H1 (cell line): ENCODE measurements around the gene MANSC4. TPM values are rescaled to one million over a fixed set of nuclear protein-coding genes. Genes with fewer than 3 reads are reported as not detected.

Experiments used
- CTCF ChIA-PET: fragments of 300-600 bp; sonication (Branson Sonifier 250); formaldehyde crosslinking; loops from one replicate; lab custom pipeline; 2021; ENCODE audit not compliant: partially characterized antibody; lab: Charles Lee
- POLR2A ChIA-PET: fragments of 300-600 bp; sonication (Branson Sonifier 250); formaldehyde crosslinking; loops from one replicate; lab custom pipeline; 2021; ENCODE audit warnings: inconsistent platforms; ENCODE audit not compliant: partially characterized antibody; lab: Charles Lee
- DNase-seq, 2 experiments: peaks; one replicate each; pipeline versions ENCODE4 v3.0.0 to v3.0.0-alpha.2; 2010 to 2022; ENCODE audit warnings: low spot score in 2 of 2, low read depth in 1 of 2, mixed read lengths in 1 of 2
- FAIRE-seq: peaks from 2 replicates; lab custom pipeline; 2011; peaks lifted over from hg19 to GRCh38; lab: Jason Lieb, UNC
- H2AFZ ChIP-seq: 2 replicates; pipeline ENCODE4 v1.8.1; 2012; ENCODE audit warnings: low read length, inconsistent platforms
- H2AK5ac ChIP-seq: 2 replicates; pipeline ENCODE4 v1.6.1; 2013; ENCODE audit warnings: low read depth, low read length
- H2BK120ac ChIP-seq: replicated peaks from 2 replicates; pipeline ENCODE3; 2013; ENCODE audit warnings: low read depth, low read length, inconsistent platforms
- H2BK12ac ChIP-seq: 2 replicates; pipeline ENCODE4 v1.6.1; 2013; ENCODE audit warnings: low read depth, low read length
- H2BK15ac ChIP-seq: 2 replicates; pipeline ENCODE4 v1.6.1; 2013; ENCODE audit warnings: low read length
- H2BK20ac ChIP-seq: 2 replicates; pipeline ENCODE4 v1.6.1; 2013; ENCODE audit warnings: low read length
- H2BK5ac ChIP-seq: 2 replicates; pipeline ENCODE4 v1.6.1; 2013; ENCODE audit warnings: low read depth, low read length
- H3K14ac ChIP-seq: 2 replicates; pipeline ENCODE4 v1.6.1; 2013; ENCODE audit warnings: inconsistent platforms; ENCODE audit not compliant: insufficient read length
- H3K18ac ChIP-seq: 2 replicates; pipeline ENCODE4 v1.6.1; 2013; ENCODE audit warnings: low read length; ENCODE audit errors: extremely low read depth
- H3K23ac ChIP-seq: 2 replicates; pipeline ENCODE4 v1.6.1; 2013; ENCODE audit warnings: inconsistent platforms; ENCODE audit not compliant: insufficient read length
- H3K23me2 ChIP-seq: 2 replicates; pipeline ENCODE4 v1.6.1; 2013; ENCODE audit warnings: low read depth, low read length
- H3K27ac ChIP-seq: 2 replicates; pipeline ENCODE4 v1.6.1; 2011; ENCODE audit warnings: low read depth, low read length, inconsistent platforms
- H3K27me3 ChIP-seq, 4 experiments: replicated peaks in 1 of 4; 1 replicate in 1 of 4; 2 replicates in 3 of 4; pipeline versions ENCODE4 v1.6.1 to v1.8.1; 2011 to 2013; ENCODE audit warnings: low read length in 3 of 4, mild to moderate bottlenecking in 3 of 4, inconsistent platforms in 2 of 4, mixed read lengths in 2 of 4, moderate library complexity in 1 of 4; ENCODE audit not compliant: control insufficient read depth in 3 of 4, insufficient read depth in 3 of 4; ENCODE audit errors: extremely low read depth in 1 of 4
- H3K36me3 ChIP-seq, 4 experiments: 2 replicates each; pipeline versions ENCODE4 v1.6.1 to v1.8.1; 2011 to 2013; ENCODE audit warnings: mild to moderate bottlenecking in 4 of 4, low read length in 3 of 4, moderate library complexity in 2 of 4, control low read depth in 1 of 4, inconsistent platforms in 1 of 4; ENCODE audit not compliant: insufficient read depth in 4 of 4, control insufficient read depth in 2 of 4
- H3K4ac ChIP-seq: replicated peaks from 2 replicates; pipeline ENCODE3; 2013; ENCODE audit warnings: low read length, low read depth, mixed read lengths, inconsistent platforms; ENCODE audit not compliant: insufficient read length
- H3K4me1 ChIP-seq, 4 experiments: replicated peaks in 1 of 4; 1 replicate in 1 of 4; 2 replicates in 3 of 4; pipeline versions ENCODE4 v1.6.1 to v1.8.1; 2011 to 2013; ENCODE audit warnings: low read length in 3 of 4, inconsistent platforms in 2 of 4, mixed read lengths in 1 of 4; ENCODE audit not compliant: insufficient read depth in 4 of 4, control insufficient read depth in 3 of 4
- H3K4me2 ChIP-seq, 2 experiments: 2 replicates each; pipeline versions ENCODE4 v1.6.1 to v1.8.1; 2011 to 2013; ENCODE audit warnings: low read depth in 2 of 2, low read length in 2 of 2, control low read depth in 1 of 2, inconsistent platforms in 1 of 2, mild to moderate bottlenecking in 1 of 2; ENCODE audit not compliant: insufficient read depth in 1 of 2
- H3K4me3 ChIP-seq, 4 experiments: fragments of 200-600, 300-600 bp in 1 of 4; sonication (generic), shearing (Covaris generic), sonication (Bioruptor Twin) in 1 of 4; 2 replicates each; pipeline versions ENCODE4 v1.5.1 to v1.8.1; 2011 to 2016; ENCODE audit warnings: low read length in 4 of 4, low read depth in 3 of 4, control low read depth in 2 of 4, inconsistent platforms in 2 of 4, mild to moderate bottlenecking in 2 of 4, mixed read lengths in 1 of 4, moderate library complexity in 1 of 4; ENCODE audit not compliant: insufficient read depth in 2 of 4; ENCODE audit errors: extremely low read depth in 1 of 4
- H3K56ac ChIP-seq: replicated peaks from 2 replicates; pipeline ENCODE3; 2013; ENCODE audit warnings: low read depth, mild to moderate bottlenecking, mixed read lengths, low read length, inconsistent platforms; ENCODE audit not compliant: insufficient read length
- H3K79me1 ChIP-seq: 2 replicates; pipeline ENCODE4 v1.6.1; 2013; ENCODE audit warnings: low read depth, low read length, control low read depth
- H3K79me2 ChIP-seq, 2 experiments: 2 replicates each; pipeline versions ENCODE4 v1.6.1 to v1.8.1; 2012 to 2013; ENCODE audit warnings: low read length in 2 of 2, mild to moderate bottlenecking in 2 of 2, inconsistent platforms in 1 of 2; ENCODE audit not compliant: insufficient read depth in 2 of 2, control insufficient read depth in 1 of 2
- H3K9ac ChIP-seq, 4 experiments: replicated peaks in 1 of 4; 1 replicate in 1 of 4; 2 replicates in 3 of 4; pipeline versions ENCODE4 v1.6.1 to v1.8.1; 2011 to 2013; ENCODE audit warnings: low read depth in 3 of 4, low read length in 3 of 4, control low read depth in 2 of 4, mild to moderate bottlenecking in 2 of 4, moderate library complexity in 2 of 4, inconsistent platforms in 1 of 4; ENCODE audit errors: extremely low read depth in 1 of 4
- H3K9me3 ChIP-seq, 2 experiments: 2 replicates each; pipeline versions ENCODE4 v1.6.1 to v1.8.1; 2012 to 2013; ENCODE audit warnings: mild to moderate bottlenecking in 2 of 2, moderate library complexity in 2 of 2, control low read depth in 1 of 2, inconsistent platforms in 1 of 2, low read depth in 1 of 2, low read length in 1 of 2, mixed read lengths in 1 of 2; ENCODE audit not compliant: insufficient read depth in 2 of 2
- H4K20me1 ChIP-seq, 2 experiments: replicated peaks in 1 of 2; 2 replicates each; pipeline versions ENCODE3 to v1.8.1; 2011 to 2013; ENCODE audit warnings: inconsistent platforms in 2 of 2, low read length in 2 of 2, mild to moderate bottlenecking in 1 of 2; ENCODE audit not compliant: insufficient read depth in 2 of 2, control insufficient read depth in 1 of 2
- H4K5ac ChIP-seq: 2 replicates; pipeline ENCODE4 v1.6.1; 2013; ENCODE audit warnings: low read length, low read depth, mixed read lengths, inconsistent platforms; ENCODE audit not compliant: insufficient read length
- H4K8ac ChIP-seq: 2 replicates; pipeline ENCODE4 v1.8.0; 2013; ENCODE audit warnings: mild to moderate bottlenecking, moderate library complexity, low read length, inconsistent platforms; ENCODE audit not compliant: insufficient read depth; ENCODE audit errors: extremely low read depth
- H4K91ac ChIP-seq: replicated peaks from 2 replicates; pipeline ENCODE3; 2013; ENCODE audit warnings: low read length, mixed read lengths, inconsistent platforms; ENCODE audit not compliant: insufficient read length
- BACH1 ChIP-seq: IDR thresholded peaks from 2 replicates; pipeline ENCODE4 v1.6.1; 2012; ENCODE audit warnings: low read length, improper control_type of control experiment
- BCL11A ChIP-seq, 2 experiments: IDR thresholded peaks; one replicate each; pipeline ENCODE4 v1.6.1; 2011; ENCODE audit warnings: low read depth in 2 of 2, low read length in 2 of 2, mild to moderate bottlenecking in 2 of 2
- CBX5 ChIP-seq: fragments of 300-800, 300-1000 bp; sonication (generic); IDR thresholded peaks from 2 replicates; pipeline ENCODE4 v1.7.1; 2016; ENCODE audit warnings: antibody characterized with exemption, low read length, low read depth
- CHD2 ChIP-seq: IDR thresholded peaks from 2 replicates; pipeline ENCODE4 v1.6.1; 2012; ENCODE audit warnings: low read length, improper control_type of control experiment
- FOSL1 ChIP-seq: IDR thresholded peaks from 2 replicates; pipeline ENCODE4 v1.6.1; 2011; ENCODE audit warnings: mild to moderate bottlenecking, low read depth, low read length, moderate library complexity; ENCODE audit not compliant: insufficient read depth
- HDAC6 ChIP-seq: IDR thresholded peaks from one replicate; pipeline ENCODE4 v1.7.1; 2012; ENCODE audit warnings: low read depth, mild to moderate bottlenecking, inconsistent platforms, low read length, moderate library complexity
- MAX ChIP-seq: IDR thresholded peaks from 2 replicates; pipeline ENCODE4 v1.6.1; 2012; ENCODE audit warnings: inconsistent platforms
- POLR2A ChIP-seq, 2 experiments: IDR thresholded peaks; 1 replicate in 1 of 2; 2 replicates in 1 of 2; pipeline ENCODE4 v1.6.1; 2011; ENCODE audit warnings: low read depth in 2 of 2, low read length in 2 of 2, mild to moderate bottlenecking in 2 of 2; ENCODE audit errors: control extremely low read depth in 1 of 2
- SAP30 ChIP-seq: fragments of 300-600 bp; sonication (generic); IDR thresholded peaks from 2 replicates; pipeline ENCODE4 v1.7.1; 2012; ENCODE audit warnings: low read length, moderate library complexity, mild to moderate bottlenecking, inconsistent platforms; ENCODE audit not compliant: insufficient read depth, insufficient replicate concordance
- SP1 ChIP-seq: IDR thresholded peaks from 2 replicates; pipeline ENCODE4 v1.6.1; 2011; ENCODE audit warnings: low read depth, low read length
- USF2 ChIP-seq: IDR thresholded peaks from 2 replicates; pipeline ENCODE4 v1.6.1; 2011; ENCODE audit warnings: low read length, improper control_type of control experiment
- YY1 ChIP-seq: IDR thresholded peaks from 2 replicates; pipeline ENCODE4 v1.6.1; 2011; ENCODE audit warnings: low read depth, mild to moderate bottlenecking, low read length
- WGBS, 2 experiments: shearing (Covaris generic) in 1 of 2; methylation state at CpG; one replicate each; pipeline versions ENCODE4 v1.1.6 to v1.1.7; 2013 to 2015; ENCODE audit warnings: low lambda C conversion rate in 2 of 2, mixed read lengths in 2 of 2, inconsistent platforms in 1 of 2, low coverage in 1 of 2, missing lambda C conversion rate in 1 of 2; ENCODE audit not compliant: insufficient replicate concordance in 2 of 2, insufficient coverage in 1 of 2, insufficient read length in 1 of 2; ENCODE audit errors: extremely low coverage in 1 of 2, missing lambda C conversion rate in 1 of 2; 5-methylcytosine and 5-hydroxymethylcytosine counted together
- polyA plus RNA-seq, 7 experiments: library from polyadenylated mRNA; depleted of rRNA in 3 of 7; stranded (reverse) in 5 of 7; unstranded in 2 of 7; fragments of >200 nt in 5 of 7; fragments of 200-250 nt in 2 of 7; gene quantifications; 1 replicate in 5 of 7; 2 replicates in 1 of 7; 4 replicates in 1 of 7; pipeline versions ENCODE4 v1.2.1 to v1.2.3, GENCODE V29; 2011 to 2013; ENCODE audit warnings: missing spikeins in 2 of 7, mixed read lengths in 2 of 7
- total RNA-seq: library from RNA; stranded (reverse); fragmentation: NEBNext Ultra II Directional; extraction: Animal tissue kit (Norgen Biotek cat#: 25700); gene quantifications from 2 replicates; pipeline ENCODE4 v1.2.1, GENCODE V29; 2021

The MANSC4 gene
- total and polyA plus RNA-seq, 2 of the 8 experiments (the other 6 are each of a cell fraction or from before 2014, with no cell fraction given), result not detected

GRCh38 chr12:27801630-27802029 is 21.6 kb upstream of the MANSC4 start:
- Histone ChIP-seq H3K27ac (no peak overlapping the region), H3K14ac (no peak overlapping the region), H3K4me3 (no peak overlapping the region), H3K4ac (no peak overlapping the region), H2BK120ac (no peak overlapping the region), H3K23ac (no peak overlapping the region), H2AFZ (no peak overlapping the region), H2BK5ac (no peak overlapping the region), H2BK15ac (no peak overlapping the region), H3K27me3 (no peaks in the 10 kb centered on the region), H2BK20ac (no peak overlapping the region), H3K9me3 (no peaks in the 10 kb centered on the region), H3K79me1 (no peaks in the 10 kb centered on the region; the same call in 1 of the 2 replicates), H4K91ac (no peak overlapping the region), H3K4me2 (no peak overlapping the region), H4K5ac (no peak overlapping the region), H4K20me1 (no peaks in the 10 kb centered on the region), H3K79me2 (no peaks in the 10 kb centered on the region), H3K18ac (no peak overlapping the region), H2AK5ac (no peak overlapping the region), H3K23me2 (no peaks in the 10 kb centered on the region), H4K8ac (no peak overlapping the region), H3K56ac (no peak overlapping the region), H2BK12ac (no peak overlapping the region), H3K4me1 (no peaks in the 10 kb centered on the region), H3K9ac (no peak overlapping the region), H3K36me3 (peaks cover 5 to 22% (median 12%) of the 10 kb centered on the region in 4 experiments; a peak in 7 of 8 replicates)
- CTCF ChIA-PET, result interaction anchor here (0.9 to 1.4 kb wide), 3 partner anchors 9 to 104 kb away, joined by 3 read pairs; no protein-coding TSS in a partner anchor
- FAIRE-seq, result no peak
- no peak for DNase-seq
- POLR2A ChIA-PET, result no interaction called here
- WGBS, 2 experiments, result 93% methylated on average over 5 of the region's 5 CpGs; no CpG with 5 or more reads in 1 of the 2 experiments
- TF ChIP-seq MAX (no peak), SAP30 (no peak), POLR2A (IDR thresholded peaks at IDR 0.05; ENCODE audit: control extremely low read depth in 1 of 2, low read depth in 2 of 2, low read length in 2 of 2) (no peak), SP1 (no peak), HDAC6 (no peak), BACH1 (no peak), USF2 (no peak), BCL11A (IDR thresholded peaks at IDR 0.05; ENCODE audit: low read depth in 2 of 2, low read length in 2 of 2) (no peak), YY1 (no peak), CBX5 (no peak), CHD2 (no peak), FOSL1 (no peak)
